Panc1 (cell line): ENCODE measurements around the gene MINDY4. TPM values are rescaled to one million over a fixed set of nuclear protein-coding genes. Genes with fewer than 3 reads are reported as not detected.

ENCODE experiments used
- ATAC-seq: fragments of 200-7000 bp; cut with Tn5 transposase; 2 replicates; pipeline ENCODE4 v1.9.1; 2020; ENCODE audit warnings: mild to moderate bottlenecking, moderate library complexity
- BruUV-seq: library from RNA; stranded (reverse); fragments of 400-500 nt; replicated peaks from 2 replicates; lab custom pipeline; 2021; lab: Mats Ljungman, UMichigan
- CTCF ChIA-PET: fragments of 300-600 bp; sonication (Branson Sonifier 250); formaldehyde crosslinking; loops from one replicate; lab custom pipeline; 2022; ENCODE audit warnings: antibody characterized with exemption; lab: Charles Lee
- POLR2A ChIA-PET: fragments of 300-600 bp; sonication (Branson Sonifier 250); formaldehyde crosslinking; loops from one replicate; lab custom pipeline; 2022; ENCODE audit warnings: antibody characterized with exemption; lab: Charles Lee
- DNase-seq: peaks from one replicate; pipeline ENCODE4 v3.0.0-alpha.2; 2010; ENCODE audit warnings: low read depth, low spot score
- H3K27ac ChIP-seq: 2 replicates; pipeline ENCODE4 v1.5.1; 2011; ENCODE audit warnings: mild to moderate bottlenecking, low read length, inconsistent platforms
- H3K27me3 ChIP-seq: fragments of 200-500 bp; sonication (Bioruptor generic); 2 replicates; pipeline ENCODE4 v1.6.0; 2014; ENCODE audit warnings: low read length, inconsistent platforms; ENCODE audit not compliant: control insufficient read depth, insufficient read depth
- H3K36me3 ChIP-seq: fragments of 200-500 bp; sonication (Bioruptor generic); 2 replicates; pipeline ENCODE4 v1.5.1; 2014; ENCODE audit warnings: inconsistent platforms, mild to moderate bottlenecking, low read length, moderate library complexity; ENCODE audit not compliant: control insufficient read depth, insufficient read depth
- H3K4me1 ChIP-seq: 2 replicates; pipeline ENCODE4 v1.5.1; 2011; ENCODE audit warnings: inconsistent platforms, mild to moderate bottlenecking, low read length, moderate library complexity; ENCODE audit not compliant: control insufficient read depth, insufficient read depth
- H3K4me3 ChIP-seq, 2 experiments: 2 replicates each; pipeline ENCODE4 v1.5.1; 2011 to 2012; ENCODE audit warnings: low read depth in 2 of 2, low read length in 2 of 2, mild to moderate bottlenecking in 2 of 2, inconsistent platforms in 1 of 2, moderate library complexity in 1 of 2
- H3K9me3 ChIP-seq: fragments of 200-500 bp; sonication (Bioruptor generic); 2 replicates; pipeline ENCODE4 v1.5.1; 2014; ENCODE audit warnings: low read depth, mild to moderate bottlenecking, inconsistent platforms, low read length, moderate library complexity; ENCODE audit not compliant: control insufficient read depth, insufficient read depth
- POLR2AphosphoS5 ChIP-seq: IDR thresholded peaks from 2 replicates; pipeline ENCODE4 v1.6.1; 2012; ENCODE audit warnings: mild to moderate bottlenecking, low read depth, low read length, moderate library complexity
- REST ChIP-seq, 2 experiments: IDR thresholded peaks; 2 replicates each; pipeline ENCODE4 v1.6.1; 2011 to 2012; ENCODE audit warnings: low read depth in 2 of 2, control low read depth in 1 of 2, low read length in 1 of 2, mild to moderate bottlenecking in 1 of 2, moderate library complexity in 1 of 2; ENCODE audit not compliant: insufficient read depth in 1 of 2
- SIN3A ChIP-seq: IDR thresholded peaks from 2 replicates; pipeline ENCODE4 v1.6.1; 2012; ENCODE audit warnings: low read depth, mild to moderate bottlenecking, low read length, moderate library complexity, borderline replicate concordance; ENCODE audit not compliant: insufficient read depth
- TCF7L2 ChIP-seq: IDR thresholded peaks from 2 replicates; pipeline ENCODE4 v1.6.1; 2011; ENCODE audit warnings: mild to moderate bottlenecking, low read depth, low read length, inconsistent platforms
- in situ Hi-C: cut with HindIII; loops from 2 replicates; pipeline ENCODE4 v1.10.0; 2016; ENCODE audit warnings: low sequenced_read_pairs, low pct_unique_long_range_greater_than_20kb
- intact Hi-C: fragments of 100-400 bp; cut with micrococcal nuclease; formaldehyde crosslinking; loops from one replicate; pipeline ENCODE4 v1.10.0; 2022; ENCODE audit not compliant: unreplicated experiment
- total RNA-seq: library from RNA; stranded (reverse); gene quantifications from one replicate; pipeline ENCODE4 v1.2.1, GENCODE V29; 2021; ENCODE audit not compliant: unreplicated experiment
- TF ChIP-seq, protein P1 (sequence below): fragments of 450-650 bp; IDR thresholded peaks from 2 replicates; pipeline ENCODE4 v1.5.1; 2017; ENCODE audit warnings: mild to moderate bottlenecking

The MINDY4 gene
- total RNA-seq, 1 experiment from 2014 or later = 6.2 TPM

DNA sequence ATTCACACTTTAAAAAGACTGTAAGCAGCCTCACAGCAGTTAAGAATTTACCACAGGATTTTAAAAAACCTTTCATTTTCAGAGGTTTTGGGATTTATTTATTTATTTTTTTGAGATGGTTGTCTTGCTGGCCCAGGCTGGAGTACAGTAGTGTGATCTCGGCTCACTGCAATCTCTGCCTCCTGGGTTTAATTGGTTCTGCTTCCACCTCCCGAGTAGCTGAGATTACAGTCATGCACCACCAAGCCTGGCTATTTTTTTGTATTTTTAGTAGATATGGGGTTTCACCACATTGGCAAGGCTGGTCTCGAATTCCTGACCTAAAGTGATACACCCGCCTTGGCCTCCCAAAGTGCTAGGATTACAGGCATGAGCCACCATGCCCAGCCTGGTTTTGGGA lies 19.1 kb downstream of the MINDY4 start:
- no TSS peak for BruUV-seq
- no peak for ATAC-seq
- Histone ChIP-seq H3K27me3 (no peaks in the 10 kb centered on the region), H3K27ac (no peak overlapping the region), H3K4me3 (no peak overlapping the region), H3K36me3 (no peaks in the 10 kb centered on the region), H3K4me1 (no peaks in the 10 kb centered on the region), H3K9me3 (no peaks in the 10 kb centered on the region)
- POLR2A ChIA-PET = no interaction called here
- intact Hi-C loops = no loop called here
- in situ Hi-C loops = no loop called here
- DNase-seq = no peak
- CTCF ChIA-PET = no interaction called here
- TF ChIP-seq TCF7L2 (no peak), POLR2AphosphoS5 (no peak)

DNA sequence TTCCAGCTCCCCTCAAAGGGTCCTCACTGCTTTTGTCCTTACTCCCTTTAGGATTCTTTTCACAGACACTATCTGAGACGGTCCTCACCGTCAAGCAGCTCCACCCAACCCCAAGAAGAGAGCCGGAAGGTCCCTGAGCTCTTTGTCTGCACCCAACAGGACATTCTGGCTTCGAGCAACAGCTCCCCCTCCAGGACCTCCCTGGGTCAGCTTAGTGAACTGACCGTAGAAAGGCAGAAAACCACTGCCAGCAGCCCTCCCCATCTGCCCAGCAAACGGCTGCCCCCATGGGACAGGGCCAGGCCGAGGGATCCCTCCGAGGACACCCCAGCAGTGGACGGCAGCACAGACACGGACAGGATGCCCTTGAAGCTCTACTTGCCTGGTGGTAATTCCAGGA lies 19.9 kb downstream of the MINDY4 start:
- in situ Hi-C loops (no loop called here), intact Hi-C loops (no loop called here)
- H3K36me3 ChIP-seq = no peaks in the 10 kb centered on the region
- no TSS peak for BruUV-seq
- CTCF ChIA-PET = interaction anchor here (0.6 kb wide), 1 partner anchor 193 kb away, joined by 5 read pairs; no protein-coding TSS in a partner anchor
- no peak for TF ChIP-seq TCF7L2
- DNase-seq = no peak
- no peak overlapping the region for H3K27ac ChIP-seq
- POLR2A ChIA-PET = no interaction called here
- H3K4me1 ChIP-seq = no peaks in the 10 kb centered on the region
- ATAC-seq = no peak
- no peaks in the 10 kb centered on the region for H3K9me3 ChIP-seq
- no peak overlapping the region for H3K4me3 ChIP-seq
- no peaks in the 10 kb centered on the region for H3K27me3 ChIP-seq

- ATAC-seq = no peak
Observed at GRCh38 chr7:30795161-30795948, 24.1 kb downstream of the MINDY4 start.

More at GRCh38 chr7:30795161-30795948, 24.1 kb downstream of the MINDY4 start:
- ChIA-PET CTCF (interaction anchor here (0.6 kb wide), 1 partner anchor 122 kb away, joined by 4 read pairs; no protein-coding TSS in a partner anchor), POLR2A (no interaction called here)
- no peak for DNase-seq
- TF ChIP-seq REST (IDR thresholded peaks at IDR 0.05; ENCODE audit: insufficient read depth in 1 of 2, low read depth in 2 of 2, low read length in 1 of 2) (no peak), POLR2AphosphoS5 (no peak), SIN3A (no peak), TCF7L2 (no peak)
- TF ChIP-seq, protein P1, sequence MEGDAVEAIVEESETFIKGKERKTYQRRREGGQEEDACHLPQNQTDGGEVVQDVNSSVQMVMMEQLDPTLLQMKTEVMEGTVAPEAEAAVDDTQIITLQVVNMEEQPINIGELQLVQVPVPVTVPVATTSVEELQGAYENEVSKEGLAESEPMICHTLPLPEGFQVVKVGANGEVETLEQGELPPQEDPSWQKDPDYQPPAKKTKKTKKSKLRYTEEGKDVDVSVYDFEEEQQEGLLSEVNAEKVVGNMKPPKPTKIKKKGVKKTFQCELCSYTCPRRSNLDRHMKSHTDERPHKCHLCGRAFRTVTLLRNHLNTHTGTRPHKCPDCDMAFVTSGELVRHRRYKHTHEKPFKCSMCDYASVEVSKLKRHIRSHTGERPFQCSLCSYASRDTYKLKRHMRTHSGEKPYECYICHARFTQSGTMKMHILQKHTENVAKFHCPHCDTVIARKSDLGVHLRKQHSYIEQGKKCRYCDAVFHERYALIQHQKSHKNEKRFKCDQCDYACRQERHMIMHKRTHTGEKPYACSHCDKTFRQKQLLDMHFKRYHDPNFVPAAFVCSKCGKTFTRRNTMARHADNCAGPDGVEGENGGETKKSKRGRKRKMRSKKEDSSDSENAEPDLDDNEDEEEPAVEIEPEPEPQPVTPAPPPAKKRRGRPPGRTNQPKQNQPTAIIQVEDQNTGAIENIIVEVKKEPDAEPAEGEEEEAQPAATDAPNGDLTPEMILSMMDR = no peak
- Histone ChIP-seq H3K27me3 (no peaks in the 10 kb centered on the region), H3K9me3 (no peaks in the 10 kb centered on the region), H3K4me3 (no peak overlapping the region), H3K27ac (no peak overlapping the region), H3K36me3 (no peaks in the 10 kb centered on the region), H3K4me1 (no peaks in the 10 kb centered on the region)
- in situ Hi-C loops (no loop called here), intact Hi-C loops (no loop called here)
- no TSS peak for BruUV-seq
